ENCODE measurements around the gene SEMA3A.

The SEMA3A gene

GRCh38 chr7:83956104-83956503 lies 238.5 kb downstream of the SEMA3A start:
- TF ChIP-seq ESRRG (CRISPR knock-in tag; IDR thresholded peaks at IDR 0.05): no peak
- TF ChIP-seq, protein P1, sequence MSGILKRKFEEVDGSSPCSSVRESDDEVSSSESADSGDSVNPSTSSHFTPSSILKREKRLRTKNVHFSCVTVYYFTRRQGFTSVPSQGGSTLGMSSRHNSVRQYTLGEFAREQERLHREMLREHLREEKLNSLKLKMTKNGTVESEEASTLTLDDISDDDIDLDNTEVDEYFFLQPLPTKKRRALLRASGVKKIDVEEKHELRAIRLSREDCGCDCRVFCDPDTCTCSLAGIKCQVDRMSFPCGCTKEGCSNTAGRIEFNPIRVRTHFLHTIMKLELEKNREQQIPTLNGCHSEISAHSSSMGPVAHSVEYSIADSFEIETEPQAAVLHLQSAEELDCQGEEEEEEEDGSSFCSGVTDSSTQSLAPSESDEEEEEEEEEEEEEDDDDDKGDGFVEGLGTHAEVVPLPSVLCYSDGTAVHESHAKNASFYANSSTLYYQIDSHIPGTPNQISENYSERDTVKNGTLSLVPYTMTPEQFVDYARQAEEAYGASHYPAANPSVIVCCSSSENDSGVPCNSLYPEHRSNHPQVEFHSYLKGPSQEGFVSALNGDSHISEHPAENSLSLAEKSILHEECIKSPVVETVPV (CRISPR knock-in tag; IDR thresholded peaks at IDR 0.05): no peak
- no peak for TF ChIP-seq GLIS3 (CRISPR knock-in tag; IDR thresholded peaks at IDR 0.05)
- TF ChIP-seq ZFP3 (CRISPR knock-in tag; IDR thresholded peaks at IDR 0.05): no peak
- TF ChIP-seq RARB (CRISPR knock-in tag; IDR thresholded peaks at IDR 0.05): no peak
- TF ChIP-seq ZNF70 (CRISPR knock-in tag; IDR thresholded peaks at IDR 0.05): no peak
- TF ChIP-seq TOX (CRISPR knock-in tag; IDR thresholded peaks at IDR 0.05; ENCODE audit: borderline replicate concordance): no peak
- TF ChIP-seq BACH2 (CRISPR knock-in tag; IDR thresholded peaks at IDR 0.05; ENCODE audit: borderline replicate concordance): no peak
- no peak for TF ChIP-seq OSR1 (CRISPR knock-in tag; IDR thresholded peaks at IDR 0.05)
- no peak for TF ChIP-seq TCF4 (CRISPR knock-in tag; IDR thresholded peaks at IDR 0.05; ENCODE audit: borderline replicate concordance)
- no peak for TF ChIP-seq ZC3H10 (CRISPR knock-in tag; IDR thresholded peaks at IDR 0.05)
- no peak for TF ChIP-seq ARNTL (CRISPR knock-in tag; IDR thresholded peaks at IDR 0.05; ENCODE audit: borderline replicate concordance, low read depth)
- TF ChIP-seq CSDC2 (CRISPR knock-in tag; IDR thresholded peaks at IDR 0.05): no peak
- TF ChIP-seq ZNF565 (CRISPR knock-in tag; conservative IDR thresholded peaks at IDR 0.05; ENCODE audit: low read depth): no peak
- no peak for ATAC-seq

DNA sequence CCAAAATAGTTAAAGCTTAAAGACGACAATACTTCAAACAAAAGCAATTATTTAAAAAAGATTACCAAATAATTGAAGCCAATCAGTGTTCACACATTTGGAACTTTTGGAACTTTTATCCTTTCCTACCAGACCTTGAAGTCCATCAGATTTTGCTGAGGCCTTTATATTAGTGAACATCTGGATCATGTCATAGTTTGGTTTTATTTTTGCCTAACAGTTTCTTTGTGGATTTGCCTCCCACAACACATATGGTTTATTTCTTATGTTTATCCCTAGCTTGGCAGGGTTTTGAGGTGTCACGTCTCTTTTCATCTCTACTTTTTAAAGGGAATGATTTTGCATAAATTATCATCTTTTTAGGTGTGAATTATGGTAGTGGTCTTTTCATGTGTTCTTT lies 242.4 kb downstream of the SEMA3A start:
- TF ChIP-seq SNAI2 (CRISPR knock-in tag; IDR thresholded peaks at IDR 0.05) (no peak), ZNF70 (CRISPR knock-in tag; IDR thresholded peaks at IDR 0.05) (no peak), PPARA (CRISPR knock-in tag; IDR thresholded peaks at IDR 0.05; ENCODE audit: borderline replicate concordance) (no peak)
- ATAC-seq: no peak

- peak; percentile 83 for ATAC-seq
- TF ChIP-seq ZFP3 (CRISPR knock-in tag; IDR thresholded peaks at IDR 0.05): no peak
- TF ChIP-seq TSHZ2 (CRISPR knock-in tag; IDR thresholded peaks at IDR 0.05): no peak
- no peak for TF ChIP-seq BACH2 (CRISPR knock-in tag; IDR thresholded peaks at IDR 0.05; ENCODE audit: borderline replicate concordance)
- no peak for TF ChIP-seq OSR1 (CRISPR knock-in tag; IDR thresholded peaks at IDR 0.05)
Observed at GRCh38 chr7:83947260-83947659, 247.3 kb downstream of the SEMA3A start.

- TF ChIP-seq ZC3H10 (CRISPR knock-in tag; IDR thresholded peaks at IDR 0.05): no peak
- no peak for TF ChIP-seq BACH2 (CRISPR knock-in tag; IDR thresholded peaks at IDR 0.05; ENCODE audit: borderline replicate concordance)
- no peak for TF ChIP-seq TOX (CRISPR knock-in tag; IDR thresholded peaks at IDR 0.05; ENCODE audit: borderline replicate concordance)
- TF ChIP-seq ZNF565 (CRISPR knock-in tag; conservative IDR thresholded peaks at IDR 0.05; ENCODE audit: low read depth): no peak
- no peak for TF ChIP-seq RARB (CRISPR knock-in tag; IDR thresholded peaks at IDR 0.05)
- no peak for TF ChIP-seq TCF4 (CRISPR knock-in tag; IDR thresholded peaks at IDR 0.05; ENCODE audit: borderline replicate concordance)
- ATAC-seq: no peak
Observed at GRCh38 chr7:83946801-83947200, 247.8 kb downstream of the SEMA3A start.

DNA sequence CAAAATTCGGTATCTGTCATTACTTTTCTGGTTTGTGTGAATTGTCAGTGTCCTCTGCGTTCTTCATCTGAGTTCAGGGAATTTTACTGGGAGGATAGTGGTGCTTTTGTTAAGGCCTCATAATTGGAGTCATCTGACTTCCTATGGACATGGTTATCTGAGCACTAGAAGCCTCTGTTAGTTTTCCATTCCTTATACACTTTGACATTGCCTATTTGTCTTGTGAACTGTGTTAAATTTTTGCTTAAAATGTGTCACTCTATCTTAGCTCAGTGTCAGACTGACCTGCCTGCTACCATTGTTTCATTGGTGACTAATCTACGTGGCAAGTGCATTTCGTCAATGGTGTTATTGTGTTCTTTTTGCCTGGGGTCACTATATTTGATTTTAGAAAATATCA lies 253.3 kb downstream of the SEMA3A start:
- ATAC-seq: no peak
- TF ChIP-seq TCF4 (CRISPR knock-in tag; IDR thresholded peaks at IDR 0.05; ENCODE audit: borderline replicate concordance): no peak
- TF ChIP-seq PPARA (CRISPR knock-in tag; IDR thresholded peaks at IDR 0.05; ENCODE audit: borderline replicate concordance): no peak

- no peak for ATAC-seq
- TF ChIP-seq OSR1 (CRISPR knock-in tag; IDR thresholded peaks at IDR 0.05) (no peak), GLIS3 (CRISPR knock-in tag; IDR thresholded peaks at IDR 0.05) (no peak), CSDC2 (CRISPR knock-in tag; IDR thresholded peaks at IDR 0.05) (no peak), ESRRG (CRISPR knock-in tag; IDR thresholded peaks at IDR 0.05) (no peak), ZNF70 (CRISPR knock-in tag; IDR thresholded peaks at IDR 0.05) (no peak), ZFP3 (CRISPR knock-in tag; IDR thresholded peaks at IDR 0.05) (no peak), RARB (CRISPR knock-in tag; IDR thresholded peaks at IDR 0.05) (no peak), TCF4 (CRISPR knock-in tag; IDR thresholded peaks at IDR 0.05; ENCODE audit: borderline replicate concordance) (no peak), ZNF565 (CRISPR knock-in tag; conservative IDR thresholded peaks at IDR 0.05; ENCODE audit: low read depth) (no peak), TSHZ2 (CRISPR knock-in tag; IDR thresholded peaks at IDR 0.05) (no peak), ZC3H10 (CRISPR knock-in tag; IDR thresholded peaks at IDR 0.05) (no peak), ISL1 (CRISPR knock-in tag; IDR thresholded peaks at IDR 0.05) (no peak)
- TF ChIP-seq, protein P1 (CRISPR knock-in tag; IDR thresholded peaks at IDR 0.05): no peak
- TF ChIP-seq, protein P2, sequence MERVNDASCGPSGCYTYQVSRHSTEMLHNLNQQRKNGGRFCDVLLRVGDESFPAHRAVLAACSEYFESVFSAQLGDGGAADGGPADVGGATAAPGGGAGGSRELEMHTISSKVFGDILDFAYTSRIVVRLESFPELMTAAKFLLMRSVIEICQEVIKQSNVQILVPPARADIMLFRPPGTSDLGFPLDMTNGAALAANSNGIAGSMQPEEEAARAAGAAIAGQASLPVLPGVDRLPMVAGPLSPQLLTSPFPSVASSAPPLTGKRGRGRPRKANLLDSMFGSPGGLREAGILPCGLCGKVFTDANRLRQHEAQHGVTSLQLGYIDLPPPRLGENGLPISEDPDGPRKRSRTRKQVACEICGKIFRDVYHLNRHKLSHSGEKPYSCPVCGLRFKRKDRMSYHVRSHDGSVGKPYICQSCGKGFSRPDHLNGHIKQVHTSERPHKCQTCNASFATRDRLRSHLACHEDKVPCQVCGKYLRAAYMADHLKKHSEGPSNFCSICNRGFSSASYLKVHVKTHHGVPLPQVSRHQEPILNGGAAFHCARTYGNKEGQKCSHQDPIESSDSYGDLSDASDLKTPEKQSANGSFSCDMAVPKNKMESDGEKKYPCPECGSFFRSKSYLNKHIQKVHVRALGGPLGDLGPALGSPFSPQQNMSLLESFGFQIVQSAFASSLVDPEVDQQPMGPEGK (CRISPR knock-in tag; IDR thresholded peaks at IDR 0.05; ENCODE audit: borderline replicate concordance): no peak
Observed at GRCh38 chr7:83937930-83938329, 256.7 kb downstream of the SEMA3A start.
